Left ventricle myocardium inferior (tissue), 1 donor: ENCODE measurements around the gene EBPL. TPM values are rescaled to one million over a fixed set of nuclear protein-coding genes. Genes with fewer than 3 reads are reported as not detected.
A peak's percentile ranks its signal among the peaks of the same experiment; 100 is the strongest.

ENCODE experiments used
- DNase-seq: peaks from one replicate; pipeline ENCODE4 v3.0.0-alpha.2; 2020
- H3K27ac ChIP-seq: fragments of 200-600 bp; replicated peaks from 2 replicates; pipeline ENCODE4 v1.8.0; 2021
- H3K27me3 ChIP-seq: fragments of 200-600 bp; 2 replicates; pipeline ENCODE4 v1.8.0; 2021; ENCODE audit warnings: low read depth
- H3K36me3 ChIP-seq: fragments of 200-600 bp; 2 replicates; pipeline ENCODE4 v1.8.0; 2021
- H3K4me1 ChIP-seq: fragments of 200-600 bp; 2 replicates; pipeline ENCODE4 v1.8.0; 2021
- H3K4me3 ChIP-seq: fragments of 200-600 bp; 2 replicates; pipeline ENCODE4 v1.8.0; 2021; ENCODE audit warnings: mild to moderate bottlenecking, moderate library complexity
- H3K9me3 ChIP-seq: fragments of 200-600 bp; replicated peaks from 2 replicates; pipeline ENCODE4 v1.8.0; 2021
- intact Hi-C: fragments of 100-400 bp; cut with micrococcal nuclease; formaldehyde crosslinking; loops from one replicate; pipeline ENCODE4 v1.11.0; 2022
- total RNA-seq: library from RNA; stranded (reverse); fragmentation: NEBNext Ultra II Directional; extraction: Animal tissue kit (Norgen Biotek cat#: 25700); gene quantifications from one replicate; pipeline ENCODE4 v1.2.1, GENCODE V29; 2021
- TF ChIP-seq, protein P1 (sequence below): fragments of 200-600 bp; IDR thresholded peaks from 2 replicates; pipeline ENCODE4 v1.8.0; 2021; ENCODE audit warnings: antibody characterized with exemption, mild to moderate bottlenecking, borderline replicate concordance
- donor health status: DM: no; HTN: yes; CAD: no; lungs with severe emphysema.

The EBPL gene
- total RNA-seq, 1 donor from 2014 or later, result 6.0 TPM

DNA sequence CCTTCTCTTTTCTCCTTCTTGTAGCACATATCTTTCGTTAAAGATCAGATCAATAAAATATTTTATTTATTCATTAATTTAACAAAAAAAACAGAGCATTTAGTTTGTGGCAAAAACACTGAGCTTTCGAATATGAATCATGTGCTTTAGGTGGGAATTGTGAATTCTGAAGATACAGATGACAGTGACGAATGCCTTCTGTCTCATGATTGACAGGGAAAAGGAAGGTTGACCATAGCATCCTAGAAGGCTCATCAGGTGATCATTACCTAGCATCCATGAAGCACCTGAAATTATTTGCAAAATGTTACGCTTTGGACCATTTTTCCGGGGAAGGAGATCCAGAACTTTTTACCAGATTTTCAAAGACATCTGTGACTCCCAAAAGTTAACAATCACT is 59.1 kb downstream of the EBPL start:
- Histone ChIP-seq H3K27me3 (no peaks in the 10 kb centered on the region), H3K27ac (no peak overlapping the region), H3K9me3 (no peaks in the 10 kb centered on the region), H3K4me3 (no peak overlapping the region), H3K4me1 (peaks cover 43% of the 10 kb centered on the region), H3K36me3 (no peaks in the 10 kb centered on the region)
- DNase-seq, result no peak
- intact Hi-C loops, result no loop called here
- TF ChIP-seq, protein P1, sequence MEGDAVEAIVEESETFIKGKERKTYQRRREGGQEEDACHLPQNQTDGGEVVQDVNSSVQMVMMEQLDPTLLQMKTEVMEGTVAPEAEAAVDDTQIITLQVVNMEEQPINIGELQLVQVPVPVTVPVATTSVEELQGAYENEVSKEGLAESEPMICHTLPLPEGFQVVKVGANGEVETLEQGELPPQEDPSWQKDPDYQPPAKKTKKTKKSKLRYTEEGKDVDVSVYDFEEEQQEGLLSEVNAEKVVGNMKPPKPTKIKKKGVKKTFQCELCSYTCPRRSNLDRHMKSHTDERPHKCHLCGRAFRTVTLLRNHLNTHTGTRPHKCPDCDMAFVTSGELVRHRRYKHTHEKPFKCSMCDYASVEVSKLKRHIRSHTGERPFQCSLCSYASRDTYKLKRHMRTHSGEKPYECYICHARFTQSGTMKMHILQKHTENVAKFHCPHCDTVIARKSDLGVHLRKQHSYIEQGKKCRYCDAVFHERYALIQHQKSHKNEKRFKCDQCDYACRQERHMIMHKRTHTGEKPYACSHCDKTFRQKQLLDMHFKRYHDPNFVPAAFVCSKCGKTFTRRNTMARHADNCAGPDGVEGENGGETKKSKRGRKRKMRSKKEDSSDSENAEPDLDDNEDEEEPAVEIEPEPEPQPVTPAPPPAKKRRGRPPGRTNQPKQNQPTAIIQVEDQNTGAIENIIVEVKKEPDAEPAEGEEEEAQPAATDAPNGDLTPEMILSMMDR, result no peak

DNA sequence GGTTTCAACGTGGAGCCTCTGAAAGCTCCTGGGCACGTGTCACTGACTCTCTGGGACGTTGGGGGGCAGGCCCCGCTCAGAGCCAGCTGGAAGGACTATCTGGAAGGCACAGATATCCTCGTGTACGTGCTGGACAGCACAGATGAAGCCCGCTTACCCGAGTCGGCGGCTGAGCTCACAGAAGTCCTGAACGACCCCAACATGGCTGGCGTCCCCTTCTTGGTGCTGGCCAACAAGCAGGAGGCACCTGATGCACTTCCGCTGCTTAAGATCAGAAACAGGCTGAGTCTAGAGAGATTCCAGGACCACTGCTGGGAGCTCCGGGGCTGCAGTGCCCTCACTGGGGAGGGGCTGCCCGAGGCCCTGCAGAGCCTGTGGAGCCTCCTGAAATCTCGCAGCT is 60.7 kb downstream of the EBPL start:
- TF ChIP-seq, protein P1, result no peak
- DNase-seq, result no peak

DNA sequence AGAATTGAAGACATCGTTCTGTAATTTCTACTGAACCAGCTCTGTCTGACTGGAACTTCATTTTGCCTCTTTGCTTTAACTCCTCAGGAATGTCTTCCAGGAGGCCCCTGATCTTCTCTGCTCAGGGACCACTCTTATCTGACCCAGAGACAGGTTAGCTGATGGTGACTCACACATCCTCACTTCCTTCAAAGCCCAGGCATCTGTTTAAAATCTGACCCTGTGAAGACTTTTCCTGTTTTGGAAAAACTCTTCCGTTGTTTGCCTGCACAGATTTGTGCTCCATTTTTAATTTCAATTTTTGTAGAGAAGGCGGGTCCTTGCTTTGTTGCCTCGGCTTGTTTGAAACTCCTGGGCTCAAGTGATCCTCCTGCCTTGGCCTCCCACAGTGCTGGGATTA is 61.3 kb downstream of the EBPL start:
- Histone ChIP-seq H3K9me3 (no peaks in the 10 kb centered on the region), H3K4me1 (peaks cover 44% of the 10 kb centered on the region), H3K27me3 (no peaks in the 10 kb centered on the region), H3K27ac (peak overlapping the region; percentile 33), H3K36me3 (no peaks in the 10 kb centered on the region), H3K4me3 (no peak overlapping the region)
- TF ChIP-seq, protein P1, result no peak
- intact Hi-C loops, result no loop called here
- DNase-seq, result no peak

More for the DNA sequence above, 60.7 kb downstream of the EBPL start:
- Histone ChIP-seq H3K4me1 (peaks cover 40% of the 10 kb centered on the region), H3K27ac (peak overlapping the region; percentile 33), H3K4me3 (no peak overlapping the region), H3K36me3 (no peaks in the 10 kb centered on the region), H3K9me3 (no peaks in the 10 kb centered on the region), H3K27me3 (no peaks in the 10 kb centered on the region)
- intact Hi-C loops, result no loop called here

DNA sequence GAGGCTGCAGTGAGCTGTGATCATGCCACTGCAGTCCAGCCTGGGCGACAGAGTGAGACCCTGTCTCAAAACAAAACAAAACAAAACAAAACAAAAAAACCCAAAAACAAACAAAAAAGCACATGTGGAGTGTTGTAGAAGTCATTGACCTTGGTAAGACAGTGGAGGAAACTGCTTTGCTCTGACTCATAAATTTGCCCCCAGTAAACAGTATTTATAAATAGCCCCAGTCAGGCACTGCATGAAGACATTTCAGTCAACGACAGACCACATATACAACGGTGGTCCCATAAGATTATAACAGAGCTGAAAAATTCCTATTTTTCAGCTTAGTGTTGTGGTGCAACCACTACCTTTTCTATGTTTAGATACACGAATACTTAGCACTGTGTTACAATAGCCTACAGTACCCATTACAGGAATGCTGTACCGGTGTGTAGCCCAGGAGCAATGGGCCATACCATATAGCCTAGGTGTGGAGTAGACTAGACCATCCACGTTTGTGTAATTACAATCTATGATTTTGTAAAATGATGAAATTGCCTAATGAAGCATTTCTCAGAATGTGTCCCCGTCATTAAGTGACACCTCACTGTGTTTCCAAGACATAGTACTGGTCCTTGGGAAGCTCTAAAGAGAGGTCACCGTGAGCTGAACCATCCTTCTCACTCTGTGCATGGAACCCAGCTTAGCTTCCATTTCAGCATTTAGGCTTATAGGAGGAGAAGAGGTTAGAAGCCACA is 61.9 kb downstream of the EBPL start:
- peak overlapping the region; percentile 27 for H3K4me3 ChIP-seq
- no peaks in the 10 kb centered on the region for H3K36me3 ChIP-seq
- no peak for DNase-seq
- peaks cover 45% of the 10 kb centered on the region for H3K4me1 ChIP-seq
- no peaks in the 10 kb centered on the region for H3K9me3 ChIP-seq
- H3K27me3 ChIP-seq, result no peaks in the 10 kb centered on the region
- peak overlapping the region; percentile 61 for H3K27ac ChIP-seq
- intact Hi-C loops, result no loop called here
- TF ChIP-seq, protein P1, result no peak

DNA sequence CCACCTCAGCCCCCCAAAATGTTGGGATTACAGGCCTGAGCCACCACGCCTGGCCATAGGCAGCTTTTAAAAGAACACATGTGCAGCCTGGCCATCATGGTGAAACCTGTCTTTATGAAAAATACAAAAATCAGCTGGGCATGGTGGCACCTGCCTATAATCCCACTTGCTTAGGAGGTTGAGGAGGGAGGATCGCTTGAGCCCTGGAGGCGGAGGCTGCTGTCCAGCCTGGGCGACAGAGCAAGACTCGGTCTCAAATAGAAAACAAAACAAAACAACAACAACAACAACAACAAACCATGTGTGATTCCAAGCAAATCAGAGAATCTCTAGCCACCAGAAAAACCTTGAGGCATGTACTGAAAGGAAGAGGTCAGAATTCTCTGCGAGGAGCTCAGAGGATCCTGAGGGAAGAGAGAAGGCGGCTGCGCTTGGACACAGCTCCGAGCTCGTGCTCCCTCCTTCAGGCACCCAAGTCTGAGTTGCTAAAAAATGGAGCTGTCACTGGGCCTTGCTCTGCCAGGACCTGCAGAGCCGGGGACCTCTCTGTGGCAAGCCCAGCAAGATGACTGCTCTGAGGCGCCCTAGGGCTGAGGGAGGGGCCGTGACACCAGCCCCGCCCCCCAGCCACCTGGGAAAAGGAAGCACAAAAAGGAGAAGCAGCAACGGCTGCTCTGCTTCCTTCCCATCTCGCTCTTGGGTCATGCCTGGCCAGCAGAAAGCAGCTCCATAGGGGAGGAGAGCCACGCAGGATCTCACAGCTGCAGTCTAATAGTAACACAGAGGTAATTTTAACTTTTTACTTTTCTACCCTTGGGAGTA is 63.2 kb downstream of the EBPL start, which contains the start of gene ARL11:
TSS of gene ARL11 (plus strand) at position 677 of the 822 bp plus-strand sequence. CDS start 1,941 bp downstream, outside the sequence.
- intact Hi-C loops, result no loop called here
- Histone ChIP-seq H3K4me3 (peak within 1 kb of the TSS; percentile 27), H3K27me3 (no peaks in the 10 kb centered on the region), H3K36me3 (no peaks in the 10 kb centered on the region), H3K27ac (peak within 1 kb of the TSS; percentile 61), H3K4me1 (peaks cover 46% of the 10 kb centered on the region), H3K9me3 (no peaks in the 10 kb centered on the region)
- TF ChIP-seq, protein P1, result no peak
- DNase-seq, result peak; percentile 64
